ENCODE data around the gene SH2D6. TPM values are rescaled to one million over a fixed set of nuclear protein-coding genes. Genes with fewer than 3 reads are reported as not detected.
A peak's percentile ranks its signal among the peaks of the same experiment; 100 is the strongest.

SH2D6 gene
- total RNA-seq, 2 experiments from 2014 or later = 0.30 TPM; not detected in 1

GRCh38 chr2:85420536-85421259 is 2.2 kb downstream of the SH2D6 start:
- ATAC-seq (ENCODE audit: poor library complexity) = peak; percentile 68
- no peaks in the 10 kb centered on the region for H3K27me3 ChIP-seq (ENCODE audit: control insufficient read depth in 1 of 2, insufficient read depth in 2 of 2, low read length in 2 of 2)
- H3K27ac ChIP-seq (ENCODE audit: low read depth in 1 of 2, low read length in 2 of 2) = no peak overlapping the region
- H3K9me3 ChIP-seq (ENCODE audit: control insufficient read depth in 1 of 2, insufficient read depth in 1 of 2, low read length in 2 of 2) = no peaks in the 10 kb centered on the region
- Mint-ChIP-seq H3K27ac (peak overlapping the region; percentile 14), H3K27me3 (no peaks in the 10 kb centered on the region), H3K9me3 (no peaks in the 10 kb centered on the region), H3K36me3 (ENCODE audit: low read depth) (peaks cover 4% of the 10 kb centered on the region), H3K4me3 (peak overlapping the region; percentile 80), H3K4me1 (ENCODE audit: low read depth) (peaks cover 24% of the 10 kb centered on the region)
- ChIA-PET CTCF (interaction anchor here (0.7 to 4.5 kb wide), 6 partner anchors 17 to 136 kb away, joined by 4 to 44 read pairs (median 5); partner anchors contain the start of gene MAT2A), POLR2A (interaction anchor here (1.6 to 4.8 kb wide), 5 partner anchors 17 to 131 kb away, joined by 6 to 47 read pairs (median 25); partner anchors contain the start of genes MAT2A and TGOLN2)
- no peaks in the 10 kb centered on the region for H3K36me3 ChIP-seq (ENCODE audit: insufficient read depth, low read length)
- H3K4me1 ChIP-seq (ENCODE audit: insufficient read depth, low read length) = peaks cover 33% of the 10 kb centered on the region
- intact Hi-C loops (cut with DNase I, micrococcal nuclease) = loop anchor here (1.0 to 5.0 kb wide), 6 partner anchors 29 to 286 kb away; partner anchors contain the start of genes ELMOD3 (in 1 of the 2), RETSAT (in 1 of the 2), TMEM150A (in 1 of the 2) and USP39 (in 1 of the 2)
- DNase-seq = peak; percentile 78 to 96 (median 88)
- TF ChIP-seq CTCF (IDR thresholded peaks at IDR 0.05) = peak; percentile 99
- peak overlapping the region; percentile 4 for H3K4me3 ChIP-seq (ENCODE audit: low read length)

GRCh38 chr2:85421260-85422071 is 3.0 kb downstream of the SH2D6 start:
- Mint-ChIP-seq H3K36me3 (ENCODE audit: low read depth) (peaks cover 4% of the 10 kb centered on the region), H3K4me3 (no peak overlapping the region)

More at GRCh38 chr2:85421260-85422071, 3.0 kb downstream of the SH2D6 start:
- TF ChIP-seq CTCF (IDR thresholded peaks at IDR 0.05) = no peak
- Mint-ChIP-seq H3K4me1 (ENCODE audit: low read depth) (peaks cover 24% of the 10 kb centered on the region), H3K27me3 (no peaks in the 10 kb centered on the region), H3K27ac (peak overlapping the region; percentile 14), H3K9me3 (no peaks in the 10 kb centered on the region)
- ChIA-PET CTCF (interaction anchor here (0.7 to 4.5 kb wide), 3 partner anchors 117 to 130 kb away, joined by 4 to 44 read pairs (median 4); partner anchors contain the start of gene MAT2A), POLR2A (interaction anchor here (4.5 to 4.8 kb wide), 2 partner anchors 117 to 130 kb away, joined by 43 to 47 read pairs; partner anchors contain the start of gene MAT2A)
- no peaks in the 10 kb centered on the region for H3K27me3 ChIP-seq (ENCODE audit: control insufficient read depth in 1 of 2, insufficient read depth in 2 of 2, low read length in 2 of 2)
- H3K9me3 ChIP-seq (ENCODE audit: control insufficient read depth in 1 of 2, insufficient read depth in 1 of 2, low read length in 2 of 2) = no peaks in the 10 kb centered on the region
- no peak for DNase-seq
- H3K4me3 ChIP-seq (ENCODE audit: low read length) = no peak overlapping the region
- H3K36me3 ChIP-seq (ENCODE audit: insufficient read depth, low read length) = no peaks in the 10 kb centered on the region
- intact Hi-C loops (cut with DNase I, micrococcal nuclease) = loop anchor here in 1 of 2 experiments (2.0 to 5.0 kb wide), 4 partner anchors 67 to 285 kb away; partner anchors contain the start of genes ELMOD3, RETSAT, TMEM150A and USP39
- no peak overlapping the region for H3K27ac ChIP-seq (ENCODE audit: low read depth in 1 of 2, low read length in 2 of 2)
- ATAC-seq (ENCODE audit: poor library complexity) = no peak
- H3K4me1 ChIP-seq (ENCODE audit: insufficient read depth, low read length) = peaks cover 33% of the 10 kb centered on the region
